Prostate gland (tissue), 2 donors: ENCODE data around the gene TRAPPC12. TPM values are rescaled to one million over a fixed set of nuclear protein-coding genes. Genes with fewer than 3 reads are reported as not detected.

Source experiments
- DNase-seq: peaks from one replicate; pipeline ENCODE4 v3.0.0-alpha.2; 2019; ENCODE audit warnings: low spot score
- H3K27ac ChIP-seq, 2 donors: fragments of 200-600 bp; sonication (generic); 2 replicates each; pipeline ENCODE4 v1.5.1; 2017 to 2019
- H3K27me3 ChIP-seq: fragments of 200-600 bp; sonication (generic); replicated peaks from 2 replicates; pipeline ENCODE4 v1.5.1; 2019; ENCODE audit not compliant: insufficient read depth
- H3K36me3 ChIP-seq, 2 donors: fragments of 200-600 bp; sonication (generic); 1 replicate in 1 of 2; 2 replicates in 1 of 2; pipeline versions ENCODE4 v1.5.1 to v1.8.1; 2017 to 2019
- H3K4me1 ChIP-seq: fragments of 200-600 bp; sonication (generic); replicated peaks from 2 replicates; pipeline ENCODE4 v1.5.1; 2019
- H3K4me3 ChIP-seq, 2 donors: fragments of 200-600 bp; sonication (generic); 2 replicates each; pipeline ENCODE4 v1.5.1; 2017 to 2019
- H3K9me3 ChIP-seq: fragments of 200-600 bp; sonication (generic); 2 replicates; pipeline ENCODE4 v1.5.1; 2017
- POLR2A ChIP-seq: fragments of 450-650 bp; IDR thresholded peaks from one replicate; pipeline ENCODE4 v1.6.1; 2016; ENCODE audit warnings: antibody characterized with exemption, mild to moderate bottlenecking
- POLR2AphosphoS5 ChIP-seq: sonication (generic); formaldehyde crosslinking; IDR thresholded peaks from one replicate; pipeline ENCODE4 v1.6.1; 2017; ENCODE audit warnings: antibody characterized with exemption
- WGBS: methylation state at CpG from one replicate; pipeline ENCODE4 v1.1.5; 2018; 5-methylcytosine and 5-hydroxymethylcytosine counted together
- intact Hi-C: fragments of 100-400 bp; cut with DNase I; formaldehyde crosslinking; loops from one replicate; pipeline ENCODE4 v1.14.2; 2022
- total RNA-seq, 2 donors: library from RNA; depleted of rRNA; stranded (reverse); fragments of >200 nt; gene quantifications; one replicate each; pipeline ENCODE4 v1.1.0, GENCODE V29; 2016
- TF ChIP-seq, protein P1 (sequence below), 4 experiments: fragments of 200-600 bp in 2 of 4; fragments of 450-650 bp in 2 of 4; sonication (generic) in 2 of 4; IDR thresholded peaks; 1 replicate in 3 of 4; 2 replicates in 1 of 4; pipeline ENCODE4 v1.5.1; 2016 to 2019; ENCODE audit warnings: antibody characterized with exemption in 4 of 4, mild to moderate bottlenecking in 2 of 4, moderate library complexity in 2 of 4

TRAPPC12 gene
- total RNA-seq, 2 donors from 2014 or later = 114 to 128 TPM

DNA sequence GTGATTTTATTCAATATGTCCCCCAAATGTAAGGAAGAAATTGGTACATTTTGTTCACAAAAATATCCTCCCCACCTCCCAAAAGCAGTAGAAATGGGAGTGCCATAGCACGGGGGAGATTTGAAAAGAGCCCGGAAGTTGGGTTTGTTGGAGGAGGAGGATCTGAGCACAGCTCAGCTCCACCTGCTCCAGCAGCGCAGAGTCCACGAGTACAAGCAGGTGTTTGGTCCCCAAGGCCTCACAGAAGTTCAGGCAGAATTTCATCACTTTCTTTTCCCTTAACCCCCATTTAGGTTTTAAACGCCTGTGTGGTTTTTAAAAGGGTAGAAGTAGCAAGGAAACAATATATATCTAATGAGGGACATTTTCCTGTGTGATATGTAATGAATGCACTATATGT lies 56.0 kb downstream of the TRAPPC12 start:
- H3K27me3 ChIP-seq = no peaks in the 10 kb centered on the region
- intact Hi-C loops = no loop called here
- no peaks in the 10 kb centered on the region for H3K9me3 ChIP-seq
- no peak overlapping the region for H3K27ac ChIP-seq
- DNase-seq = no peak
- no peaks in the 10 kb centered on the region for H3K36me3 ChIP-seq
- H3K4me3 ChIP-seq = no peak overlapping the region
- TF ChIP-seq POLR2A (no peak), POLR2AphosphoS5 (no peak)
- TF ChIP-seq, protein P1, sequence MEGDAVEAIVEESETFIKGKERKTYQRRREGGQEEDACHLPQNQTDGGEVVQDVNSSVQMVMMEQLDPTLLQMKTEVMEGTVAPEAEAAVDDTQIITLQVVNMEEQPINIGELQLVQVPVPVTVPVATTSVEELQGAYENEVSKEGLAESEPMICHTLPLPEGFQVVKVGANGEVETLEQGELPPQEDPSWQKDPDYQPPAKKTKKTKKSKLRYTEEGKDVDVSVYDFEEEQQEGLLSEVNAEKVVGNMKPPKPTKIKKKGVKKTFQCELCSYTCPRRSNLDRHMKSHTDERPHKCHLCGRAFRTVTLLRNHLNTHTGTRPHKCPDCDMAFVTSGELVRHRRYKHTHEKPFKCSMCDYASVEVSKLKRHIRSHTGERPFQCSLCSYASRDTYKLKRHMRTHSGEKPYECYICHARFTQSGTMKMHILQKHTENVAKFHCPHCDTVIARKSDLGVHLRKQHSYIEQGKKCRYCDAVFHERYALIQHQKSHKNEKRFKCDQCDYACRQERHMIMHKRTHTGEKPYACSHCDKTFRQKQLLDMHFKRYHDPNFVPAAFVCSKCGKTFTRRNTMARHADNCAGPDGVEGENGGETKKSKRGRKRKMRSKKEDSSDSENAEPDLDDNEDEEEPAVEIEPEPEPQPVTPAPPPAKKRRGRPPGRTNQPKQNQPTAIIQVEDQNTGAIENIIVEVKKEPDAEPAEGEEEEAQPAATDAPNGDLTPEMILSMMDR (IDR thresholded peaks at IDR 0.05) = no peak
- no peaks in the 10 kb centered on the region for H3K4me1 ChIP-seq
- WGBS = 89% methylated on average over 5 of the region's 5 CpGs

DNA sequence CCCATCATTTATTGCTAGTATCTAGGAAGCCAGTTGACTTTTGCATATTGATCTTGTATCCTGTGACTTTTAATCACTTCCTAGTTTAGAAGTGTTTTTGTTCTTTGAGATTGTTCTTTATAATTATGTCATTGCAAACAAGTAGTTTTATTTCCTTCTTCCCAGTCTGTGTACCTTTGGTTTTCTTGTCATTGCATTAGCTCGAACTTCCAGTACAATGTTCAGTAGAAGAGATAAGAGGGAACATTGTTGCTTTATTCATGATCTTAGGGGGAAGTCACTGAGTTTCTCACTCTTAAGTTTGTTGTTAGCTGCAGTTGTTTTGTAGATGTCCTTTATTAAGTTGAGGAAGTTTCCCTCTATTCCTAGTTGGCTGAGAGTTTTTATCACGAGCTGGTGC lies 61.0 kb downstream of the TRAPPC12 start:
- TF ChIP-seq POLR2AphosphoS5 (no peak), POLR2A (no peak)
- TF ChIP-seq, protein P1 (IDR thresholded peaks at IDR 0.05) = no peak
- Histone ChIP-seq H3K4me1 (no peaks in the 10 kb centered on the region), H3K27ac (no peak overlapping the region), H3K27me3 (no peaks in the 10 kb centered on the region), H3K9me3 (no peaks in the 10 kb centered on the region), H3K4me3 (no peak overlapping the region), H3K36me3 (peaks cover 0 to 9% of the 10 kb centered on the region in 2 donors)
- intact Hi-C loops = no loop called here
- WGBS = 51% methylated on average over 2 of the region's 2 CpGs
- no peak for DNase-seq

DNA sequence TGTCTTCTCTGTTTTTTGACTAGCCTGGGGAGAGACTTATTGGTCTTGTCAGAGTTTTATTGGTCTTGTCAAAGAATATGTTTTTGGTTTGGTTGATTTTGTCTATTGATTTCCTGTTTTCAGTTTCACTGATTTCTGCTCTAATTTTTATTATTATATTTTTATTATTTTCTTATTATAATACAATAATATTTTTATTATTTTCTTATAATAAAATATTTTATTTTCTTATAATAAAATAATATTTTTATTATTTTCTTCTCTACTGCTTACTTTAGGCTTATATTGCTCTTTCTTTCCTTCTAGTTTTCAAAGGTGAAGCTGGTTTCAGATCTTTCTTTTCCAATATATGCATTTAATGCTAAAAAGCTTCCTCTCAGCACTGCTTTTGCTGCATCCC lies 62.0 kb downstream of the TRAPPC12 start:
- Histone ChIP-seq H3K4me1 (no peaks in the 10 kb centered on the region), H3K9me3 (no peaks in the 10 kb centered on the region), H3K27ac (no peak overlapping the region), H3K4me3 (no peak overlapping the region), H3K27me3 (no peaks in the 10 kb centered on the region), H3K36me3 (peaks cover 0 to 14% of the 10 kb centered on the region in 2 donors)
- no peak for DNase-seq
- TF ChIP-seq, protein P1 (IDR thresholded peaks at IDR 0.05) = no peak
- TF ChIP-seq POLR2AphosphoS5 (no peak), POLR2A (no peak)
- intact Hi-C loops = no loop called here

DNA sequence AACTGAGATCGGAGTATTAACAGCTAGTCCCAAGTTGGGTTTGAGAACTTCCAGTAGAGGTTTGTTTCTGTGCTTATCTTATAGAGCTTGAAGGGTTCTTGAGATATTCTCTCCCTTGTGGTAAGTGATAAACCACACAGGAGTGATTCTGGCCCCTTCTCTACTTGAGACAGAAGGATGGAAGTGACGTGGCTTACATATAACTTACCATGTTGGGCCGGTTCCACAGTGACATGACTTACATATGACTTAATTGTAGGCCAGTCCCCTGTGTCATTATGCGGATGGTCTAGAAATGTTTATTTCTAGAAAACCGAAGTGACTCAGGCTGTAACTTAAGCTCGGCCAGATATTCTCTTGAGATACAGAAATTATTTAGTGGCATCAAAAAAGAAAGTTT lies 62.7 kb downstream of the TRAPPC12 start:
- Histone ChIP-seq H3K4me1 (no peaks in the 10 kb centered on the region), H3K27me3 (no peaks in the 10 kb centered on the region), H3K4me3 (no peak overlapping the region), H3K9me3 (no peaks in the 10 kb centered on the region), H3K36me3 (peaks cover 0 to 14% of the 10 kb centered on the region in 2 donors), H3K27ac (no peak overlapping the region)
- no peak for DNase-seq
- 88% methylated on average over 6 of the region's 6 CpGs for WGBS
- intact Hi-C loops = no loop called here
- TF ChIP-seq POLR2AphosphoS5 = no peak
- TF ChIP-seq POLR2A = no peak
- TF ChIP-seq, protein P1 (IDR thresholded peaks at IDR 0.05) = no peak

DNA sequence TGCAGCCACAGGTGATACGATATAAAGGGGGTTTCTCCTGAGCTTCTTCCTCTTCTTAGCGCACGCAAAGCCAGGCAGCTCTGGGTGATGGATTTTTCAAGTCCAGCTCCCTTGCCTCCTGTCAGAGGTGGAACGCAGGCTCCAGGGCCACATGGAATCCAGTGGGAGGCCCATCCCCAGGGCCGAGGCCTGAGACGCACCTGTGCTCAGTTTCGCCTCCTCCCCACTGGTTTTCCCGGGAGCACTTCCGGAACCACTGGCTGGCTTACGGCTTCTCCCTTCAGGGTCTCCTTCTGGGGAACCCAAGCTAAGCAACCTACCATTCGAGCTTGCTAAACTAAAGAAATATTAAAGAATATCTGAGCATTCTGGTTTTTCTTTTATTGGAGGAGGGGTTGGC lies 63.6 kb downstream of the TRAPPC12 start:
- TF ChIP-seq, protein P1 (IDR thresholded peaks at IDR 0.05) = no peak
- no peak for TF ChIP-seq POLR2A
- TF ChIP-seq POLR2AphosphoS5 = no peak
- H3K27me3 ChIP-seq = no peaks in the 10 kb centered on the region
- WGBS = 92% methylated on average over 11 of the region's 11 CpGs
- no peaks in the 10 kb centered on the region for H3K4me1 ChIP-seq
- no peak for DNase-seq
- no peaks in the 10 kb centered on the region for H3K9me3 ChIP-seq
- H3K27ac ChIP-seq = no peak overlapping the region
- H3K36me3 ChIP-seq = peaks cover 0 to 14% of the 10 kb centered on the region in 2 donors
- intact Hi-C loops = no loop called here
- no peak overlapping the region for H3K4me3 ChIP-seq
